ENCODE measurements around the gene JPT1.

The JPT1 gene

DNA sequence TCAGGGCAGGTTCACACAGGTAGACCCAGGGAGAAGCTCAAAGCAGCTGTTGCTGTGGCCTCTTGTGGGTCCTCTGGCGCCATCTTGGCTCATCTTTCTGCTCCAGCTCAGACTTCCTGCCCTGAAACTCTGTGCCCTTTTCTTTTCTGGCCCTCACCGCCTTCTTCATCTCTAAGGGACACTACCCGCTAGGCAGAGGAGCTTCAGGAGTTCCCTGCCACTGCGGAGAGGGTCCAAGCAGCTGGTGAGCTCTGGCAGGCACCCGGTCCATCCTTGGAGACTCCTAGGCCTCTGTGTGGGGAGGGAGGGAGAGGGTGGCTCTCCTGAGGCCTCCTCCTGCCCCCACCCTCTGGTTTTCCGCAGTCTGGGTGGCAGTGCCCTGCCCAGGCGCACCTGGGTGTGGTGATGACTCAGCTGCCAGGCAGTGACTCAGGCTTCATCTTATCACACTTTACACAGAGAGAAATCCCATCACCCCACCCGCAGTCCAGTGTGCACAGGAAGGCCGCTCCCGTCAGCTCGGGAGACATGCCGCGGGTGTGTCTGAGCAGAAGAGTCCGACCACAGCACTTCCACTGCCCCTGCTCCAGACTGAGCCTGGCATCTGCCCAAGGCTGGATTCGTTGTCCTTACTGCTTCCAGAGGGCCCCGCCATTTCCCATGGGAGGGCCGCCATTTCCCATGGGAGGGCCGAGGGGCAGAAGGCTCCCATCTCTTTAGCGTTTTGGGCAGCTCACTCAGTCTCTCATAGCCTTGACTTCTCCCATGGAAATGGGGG lies 30.1 kb downstream of the JPT1 start:
- no peaks in the 10 kb centered on the region for H3K27me3 ChIP-seq (ENCODE audit: insufficient read depth, low read depth)
- no peaks in the 10 kb centered on the region for H3K36me3 ChIP-seq (ENCODE audit: insufficient read depth)
- H4K20me1 ChIP-seq (ENCODE audit: insufficient read depth) = no peaks in the 10 kb centered on the region
- no peaks in the 10 kb centered on the region; the same call in 1 of the 2 replicates for H3K79me2 ChIP-seq (ENCODE audit: insufficient read depth, low read depth)
- no peak overlapping the region for H3K27ac ChIP-seq
- peaks cover 14% of the 10 kb centered on the region for H3K4me1 ChIP-seq (ENCODE audit: low read depth, poor library complexity, severe bottlenecking)
- TF ChIP-seq, protein P1, sequence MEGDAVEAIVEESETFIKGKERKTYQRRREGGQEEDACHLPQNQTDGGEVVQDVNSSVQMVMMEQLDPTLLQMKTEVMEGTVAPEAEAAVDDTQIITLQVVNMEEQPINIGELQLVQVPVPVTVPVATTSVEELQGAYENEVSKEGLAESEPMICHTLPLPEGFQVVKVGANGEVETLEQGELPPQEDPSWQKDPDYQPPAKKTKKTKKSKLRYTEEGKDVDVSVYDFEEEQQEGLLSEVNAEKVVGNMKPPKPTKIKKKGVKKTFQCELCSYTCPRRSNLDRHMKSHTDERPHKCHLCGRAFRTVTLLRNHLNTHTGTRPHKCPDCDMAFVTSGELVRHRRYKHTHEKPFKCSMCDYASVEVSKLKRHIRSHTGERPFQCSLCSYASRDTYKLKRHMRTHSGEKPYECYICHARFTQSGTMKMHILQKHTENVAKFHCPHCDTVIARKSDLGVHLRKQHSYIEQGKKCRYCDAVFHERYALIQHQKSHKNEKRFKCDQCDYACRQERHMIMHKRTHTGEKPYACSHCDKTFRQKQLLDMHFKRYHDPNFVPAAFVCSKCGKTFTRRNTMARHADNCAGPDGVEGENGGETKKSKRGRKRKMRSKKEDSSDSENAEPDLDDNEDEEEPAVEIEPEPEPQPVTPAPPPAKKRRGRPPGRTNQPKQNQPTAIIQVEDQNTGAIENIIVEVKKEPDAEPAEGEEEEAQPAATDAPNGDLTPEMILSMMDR (conservative IDR thresholded peaks at IDR 0.05; ENCODE audit: low read depth, low read length) = no peak
- no peak overlapping the region for H3K9ac ChIP-seq
- no peak overlapping the region for H2AFZ ChIP-seq (ENCODE audit: low read depth)
- no peak overlapping the region for H3K4me3 ChIP-seq (IDR thresholded peaks at IDR 0.05; ENCODE audit: insufficient read depth, low read depth, low read length)
- no peak overlapping the region for H3K4me2 ChIP-seq

DNA sequence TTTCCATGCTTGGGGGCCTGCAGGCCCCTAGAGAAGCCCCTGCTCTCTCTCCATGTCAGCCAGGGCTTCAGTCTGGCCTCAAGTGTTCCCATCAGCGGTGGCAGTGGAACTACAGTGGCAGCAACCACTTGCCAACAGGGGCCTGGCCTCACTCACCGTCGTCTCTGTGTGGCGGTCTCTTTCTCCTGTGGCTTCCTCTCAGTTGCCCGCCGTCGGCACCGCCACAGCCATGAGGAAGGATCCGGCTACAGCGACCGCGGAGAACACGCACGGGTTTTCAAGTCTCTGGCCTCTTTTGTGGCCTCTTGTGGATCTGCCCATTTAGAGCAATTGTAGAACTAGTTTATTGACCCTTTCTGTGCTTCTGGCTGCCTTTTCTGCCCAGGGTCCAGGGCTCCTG lies 36.0 kb downstream of the JPT1 start:
- H3K27ac ChIP-seq = no peak overlapping the region

GRCh38 chr17:75116737-75117136 lies 37.6 kb downstream of the JPT1 start:
- H3K4me3 ChIP-seq (IDR thresholded peaks at IDR 0.05; ENCODE audit: insufficient read depth, low read depth, low read length) = no peak overlapping the region
- H3K36me3 ChIP-seq (ENCODE audit: insufficient read depth) = no peaks in the 10 kb centered on the region
- H3K9ac ChIP-seq = no peak overlapping the region
- H3K27me3 ChIP-seq (ENCODE audit: insufficient read depth, low read depth) = no peaks in the 10 kb centered on the region
- no peaks in the 10 kb centered on the region for H4K20me1 ChIP-seq (ENCODE audit: insufficient read depth)
- no peak overlapping the region for H3K27ac ChIP-seq
- TF ChIP-seq, protein P1 (conservative IDR thresholded peaks at IDR 0.05; ENCODE audit: low read depth, low read length) = no peak
- peaks cover 12% of the 10 kb centered on the region for H3K4me1 ChIP-seq (ENCODE audit: low read depth, poor library complexity, severe bottlenecking)
- no peaks in the 10 kb centered on the region for H3K79me2 ChIP-seq (ENCODE audit: insufficient read depth, low read depth)
- no peak overlapping the region for H2AFZ ChIP-seq (ENCODE audit: low read depth)
- H3K4me2 ChIP-seq = no peak overlapping the region

More for the DNA sequence above, 36.0 kb downstream of the JPT1 start:
- Histone ChIP-seq H3K36me3 (ENCODE audit: insufficient read depth) (no peaks in the 10 kb centered on the region), H3K27me3 (ENCODE audit: insufficient read depth, low read depth) (no peaks in the 10 kb centered on the region), H3K79me2 (ENCODE audit: insufficient read depth, low read depth) (no peaks in the 10 kb centered on the region), H4K20me1 (ENCODE audit: insufficient read depth) (no peaks in the 10 kb centered on the region), H3K4me2 (no peak overlapping the region), H2AFZ (ENCODE audit: low read depth) (no peak overlapping the region), H3K4me1 (ENCODE audit: low read depth, poor library complexity, severe bottlenecking) (peaks cover 12% of the 10 kb centered on the region), H3K9ac (no peak overlapping the region), H3K4me3 (IDR thresholded peaks at IDR 0.05; ENCODE audit: insufficient read depth, low read depth, low read length) (no peak overlapping the region)
- TF ChIP-seq, protein P1 (conservative IDR thresholded peaks at IDR 0.05; ENCODE audit: low read depth, low read length) = no peak

DNA sequence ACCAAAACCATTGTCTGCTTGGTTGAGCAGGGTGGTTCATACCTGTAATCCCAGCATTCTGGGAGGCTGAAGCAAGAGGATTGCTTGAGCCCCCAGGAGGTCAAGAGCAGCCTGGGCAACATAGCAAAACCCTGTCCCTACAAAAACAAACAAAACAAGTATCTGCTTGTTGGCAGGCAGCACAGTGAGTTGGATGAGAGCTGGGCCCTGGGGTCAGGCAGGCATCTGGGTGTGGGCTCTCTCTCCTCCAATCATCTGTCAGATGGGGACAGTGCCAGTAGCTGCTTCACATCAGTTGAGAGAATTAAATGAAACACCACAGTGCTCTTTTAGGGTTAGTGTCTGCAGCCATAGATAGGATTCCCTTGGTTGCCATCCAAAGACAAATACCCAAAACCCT lies 38.8 kb downstream of the JPT1 start:
- Histone ChIP-seq H3K9ac (no peak overlapping the region), H4K20me1 (ENCODE audit: insufficient read depth) (no peaks in the 10 kb centered on the region), H3K4me3 (IDR thresholded peaks at IDR 0.05; ENCODE audit: insufficient read depth, low read depth, low read length) (no peak overlapping the region), H3K36me3 (ENCODE audit: insufficient read depth) (no peaks in the 10 kb centered on the region), H2AFZ (ENCODE audit: low read depth) (no peak overlapping the region), H3K27me3 (ENCODE audit: insufficient read depth, low read depth) (no peaks in the 10 kb centered on the region), H3K79me2 (ENCODE audit: insufficient read depth, low read depth) (peaks cover 5% of the 10 kb centered on the region; the same call in 1 of the 2 replicates), H3K4me2 (no peak overlapping the region), H3K27ac (no peak overlapping the region), H3K4me1 (ENCODE audit: low read depth, poor library complexity, severe bottlenecking) (peaks cover 17% of the 10 kb centered on the region)
- TF ChIP-seq, protein P1 (conservative IDR thresholded peaks at IDR 0.05; ENCODE audit: low read depth, low read length) = no peak
